ENCODE results near the gene LMO3. TPM values are rescaled to one million over a fixed set of nuclear protein-coding genes. Genes with fewer than 3 reads are reported as not detected.

LMO3 gene
- total RNA-seq, 1 experiment from 2014 or later = not detected

DNA sequence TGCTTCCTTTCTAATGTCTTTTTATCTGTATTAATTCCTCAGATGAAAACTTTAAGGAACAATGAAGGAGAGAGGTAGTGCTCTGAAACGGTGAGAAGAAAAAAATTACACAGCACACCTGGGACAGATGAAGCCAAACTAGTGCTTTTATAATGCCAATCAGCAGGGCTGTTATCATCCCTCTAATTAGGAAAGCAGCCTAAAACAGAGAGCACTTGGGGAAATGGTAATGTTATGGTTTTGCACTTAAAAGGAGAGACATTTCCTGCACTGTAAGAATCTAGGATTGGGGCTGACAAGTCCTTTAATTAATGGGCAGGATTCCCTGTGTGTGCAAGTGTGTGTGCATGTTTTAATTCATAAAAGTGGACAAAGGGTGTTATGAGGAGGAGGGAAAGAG is 4.8 kb upstream of the LMO3 start:
- Histone ChIP-seq H2AFZ (no peak overlapping the region), H3K27ac (no peak overlapping the region), H3K9me3 (ENCODE audit: insufficient read depth, low read depth) (no peaks in the 10 kb centered on the region), H3K79me2 (ENCODE audit: low read depth) (no peaks in the 10 kb centered on the region), H3K4me1 (replicated peaks; ENCODE audit: insufficient read depth) (0 out of 2 replicates have a peak, but pooled peaks cover 9% of the 10 kb centered on the region), H3K27me3 (ENCODE audit: insufficient read depth, low read depth) (no peaks in the 10 kb centered on the region), H4K20me1 (ENCODE audit: insufficient read depth) (no peaks in the 10 kb centered on the region), H3K4me2 (no peak overlapping the region), H3K4me3 (no peak overlapping the region), H3K9me2 (ENCODE audit: insufficient read depth) (no peaks in the 10 kb centered on the region), H3F3A (ENCODE audit: insufficient read depth, low read depth) (no peaks in the 10 kb centered on the region), H3K36me3 (ENCODE audit: low read depth) (no peaks in the 10 kb centered on the region)
- no peak for DNase-seq
- ChIA-PET CTCF (no interaction called here), POLR2A (ENCODE audit: unreplicated experiment) (interaction anchor here (1.1 kb wide), 1 partner anchor 15 kb away, joined by 9 read pairs; no protein-coding TSS in a partner anchor)
- no TSS peak for BruUV-seq (replicated peaks)
- no peak for TF ChIP-seq EZH2 (IDR thresholded peaks at IDR 0.05; ENCODE audit: low read depth)
- TF ChIP-seq, protein P1, sequence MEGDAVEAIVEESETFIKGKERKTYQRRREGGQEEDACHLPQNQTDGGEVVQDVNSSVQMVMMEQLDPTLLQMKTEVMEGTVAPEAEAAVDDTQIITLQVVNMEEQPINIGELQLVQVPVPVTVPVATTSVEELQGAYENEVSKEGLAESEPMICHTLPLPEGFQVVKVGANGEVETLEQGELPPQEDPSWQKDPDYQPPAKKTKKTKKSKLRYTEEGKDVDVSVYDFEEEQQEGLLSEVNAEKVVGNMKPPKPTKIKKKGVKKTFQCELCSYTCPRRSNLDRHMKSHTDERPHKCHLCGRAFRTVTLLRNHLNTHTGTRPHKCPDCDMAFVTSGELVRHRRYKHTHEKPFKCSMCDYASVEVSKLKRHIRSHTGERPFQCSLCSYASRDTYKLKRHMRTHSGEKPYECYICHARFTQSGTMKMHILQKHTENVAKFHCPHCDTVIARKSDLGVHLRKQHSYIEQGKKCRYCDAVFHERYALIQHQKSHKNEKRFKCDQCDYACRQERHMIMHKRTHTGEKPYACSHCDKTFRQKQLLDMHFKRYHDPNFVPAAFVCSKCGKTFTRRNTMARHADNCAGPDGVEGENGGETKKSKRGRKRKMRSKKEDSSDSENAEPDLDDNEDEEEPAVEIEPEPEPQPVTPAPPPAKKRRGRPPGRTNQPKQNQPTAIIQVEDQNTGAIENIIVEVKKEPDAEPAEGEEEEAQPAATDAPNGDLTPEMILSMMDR (conservative IDR thresholded peaks at IDR 0.05) = no peak
- intact Hi-C loops (cut with micrococcal nuclease; ENCODE audit: unreplicated experiment) = loop anchor here (10.0 kb wide), 1 partner anchor 226 kb away; no protein-coding TSS in a partner anchor

DNA sequence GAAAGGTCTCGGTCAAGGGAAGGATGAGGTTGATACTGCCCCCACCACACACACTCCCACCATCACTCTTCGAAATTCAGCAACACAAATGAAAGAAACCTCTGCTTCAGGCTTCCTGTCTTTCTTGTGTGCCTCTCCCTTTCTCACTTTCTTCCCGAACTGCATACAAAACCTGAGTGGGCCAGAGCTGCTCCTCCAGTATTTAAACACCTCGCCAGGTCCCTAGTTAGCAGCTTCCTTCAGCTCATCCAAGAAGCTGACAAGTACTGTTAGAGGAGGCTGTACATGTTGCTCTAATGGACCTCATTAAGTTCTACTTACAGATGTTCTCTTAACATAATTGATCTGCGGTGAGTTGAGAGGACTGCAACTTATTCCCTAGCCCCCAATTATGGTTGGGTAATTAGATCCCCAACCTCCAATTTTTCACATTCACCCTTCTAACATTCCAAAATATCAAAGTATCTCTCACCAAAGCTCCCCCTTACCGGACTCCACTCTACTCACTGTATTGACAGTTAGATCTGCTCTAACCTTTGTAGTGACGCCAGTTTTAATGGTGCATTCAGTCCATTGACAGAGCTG is 4.1 kb upstream of the LMO3 start:
- ChIA-PET CTCF (no interaction called here), POLR2A (ENCODE audit: unreplicated experiment) (interaction anchor here (0.6 kb wide), 1 partner anchor 121 kb away, joined by 3 read pairs; no protein-coding TSS in a partner anchor)
- no peaks in the 10 kb centered on the region for H3K36me3 ChIP-seq (ENCODE audit: low read depth)
- H4K20me1 ChIP-seq (ENCODE audit: insufficient read depth) = no peaks in the 10 kb centered on the region
- H3K9me3 ChIP-seq (ENCODE audit: insufficient read depth, low read depth) = no peaks in the 10 kb centered on the region
- H3K9me2 ChIP-seq (ENCODE audit: insufficient read depth) = no peaks in the 10 kb centered on the region
- H3F3A ChIP-seq (ENCODE audit: insufficient read depth, low read depth) = no peaks in the 10 kb centered on the region
- no peak overlapping the region for H3K4me2 ChIP-seq
- no peak for DNase-seq
- no peak overlapping the region for H2AFZ ChIP-seq
- BruUV-seq (replicated peaks) = no TSS peak
- intact Hi-C loops (cut with micrococcal nuclease; ENCODE audit: unreplicated experiment) = loop anchor here (10.0 kb wide), 1 partner anchor 225 kb away; no protein-coding TSS in a partner anchor
- TF ChIP-seq, protein P1 (conservative IDR thresholded peaks at IDR 0.05) = no peak
- TF ChIP-seq EZH2 (IDR thresholded peaks at IDR 0.05; ENCODE audit: low read depth) = no peak
- 0 out of 2 replicates have a peak, but pooled peaks cover 9% of the 10 kb centered on the region for H3K4me1 ChIP-seq (replicated peaks; ENCODE audit: insufficient read depth)
- no peaks in the 10 kb centered on the region for H3K79me2 ChIP-seq (ENCODE audit: low read depth)
- no peak overlapping the region for H3K27ac ChIP-seq
- no peak overlapping the region for H3K4me3 ChIP-seq
- no peaks in the 10 kb centered on the region for H3K27me3 ChIP-seq (ENCODE audit: insufficient read depth, low read depth)

DNA sequence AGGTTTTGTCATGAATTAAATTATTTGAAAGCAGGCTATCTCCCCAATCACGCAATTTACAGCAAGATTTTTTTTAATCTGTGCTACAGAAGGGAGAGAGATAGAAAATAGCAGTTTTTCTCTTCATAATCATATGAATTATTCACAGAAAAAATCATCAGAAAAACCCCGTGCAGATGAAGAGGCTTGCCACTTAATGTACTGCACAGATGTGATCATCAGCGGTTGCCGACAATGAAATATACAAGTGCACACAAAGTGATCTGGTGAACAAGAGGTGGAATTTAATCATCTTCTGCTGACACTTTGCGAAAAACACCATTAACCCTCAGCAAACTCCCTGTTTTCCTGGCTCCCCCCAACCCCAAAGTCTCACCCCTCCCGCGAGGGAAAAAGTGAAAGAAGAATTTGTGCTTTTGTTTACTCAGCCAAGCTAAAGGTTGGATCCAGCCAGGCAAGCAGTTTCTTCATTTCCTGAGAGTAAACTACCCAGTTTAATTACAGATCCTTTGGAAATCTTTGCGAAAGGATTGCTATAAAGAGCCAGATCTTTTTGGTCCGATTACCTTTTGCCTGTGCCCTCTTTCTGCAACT is 3.1 kb upstream of the LMO3 start:
- H3K4me3 ChIP-seq = no peak overlapping the region
- CTCF ChIA-PET = no interaction called here
- BruUV-seq (replicated peaks) = no TSS peak

More for the DNA sequence above, 3.1 kb upstream of the LMO3 start:
- TF ChIP-seq, protein P1 (conservative IDR thresholded peaks at IDR 0.05) = no peak
- no peak for TF ChIP-seq EZH2 (IDR thresholded peaks at IDR 0.05; ENCODE audit: low read depth)
- H3K27ac ChIP-seq = no peak overlapping the region
- no peaks in the 10 kb centered on the region for H3K27me3 ChIP-seq (ENCODE audit: insufficient read depth, low read depth)
- no peak overlapping the region for H3K4me2 ChIP-seq
- H3K9me2 ChIP-seq (ENCODE audit: insufficient read depth) = no peaks in the 10 kb centered on the region
- no peaks in the 10 kb centered on the region for H3F3A ChIP-seq (ENCODE audit: insufficient read depth, low read depth)
- H3K79me2 ChIP-seq (ENCODE audit: low read depth) = no peaks in the 10 kb centered on the region
- DNase-seq = no peak
- H3K9me3 ChIP-seq (ENCODE audit: insufficient read depth, low read depth) = no peaks in the 10 kb centered on the region
- no peaks in the 10 kb centered on the region for H3K36me3 ChIP-seq (ENCODE audit: low read depth)
- H2AFZ ChIP-seq = no peak overlapping the region
- intact Hi-C loops (cut with micrococcal nuclease; ENCODE audit: unreplicated experiment) = no loop called here
- H4K20me1 ChIP-seq (ENCODE audit: insufficient read depth) = no peaks in the 10 kb centered on the region
- 0 out of 2 replicates have a peak, but pooled peaks cover 9% of the 10 kb centered on the region for H3K4me1 ChIP-seq (replicated peaks; ENCODE audit: insufficient read depth)
- POLR2A ChIA-PET (ENCODE audit: unreplicated experiment) = no interaction called here
